Fibroblast of upper back skin (primary cell): ENCODE data around the gene CCNE1.
"Not testable (repeated sequence)": the region's sequence is repeated elsewhere in the genome, so short reads cannot be mapped to it uniquely, and the experiment has no call there.

Source experiments
- DNase-seq: peaks from one replicate; pipeline ENCODE4 v3.0.0-alpha.2; 2013

The CCNE1 gene

GRCh38 chr19:29789007-29789406, 22.8 kb upstream of the CCNE1 start:
- no peak for DNase-seq

- no peak for DNase-seq
These were observed 18.6 kb upstream of the CCNE1 start for GRCh38 chr19:29793116-29793727.

- not testable (repeated sequence) for DNase-seq
These were observed 17.3 kb upstream of the CCNE1 start for GRCh38 chr19:29794490-29794889.

- DNase-seq, result no peak
These were observed 16.2 kb upstream of the CCNE1 start for GRCh38 chr19:29795461-29796172.

- no peak for DNase-seq
These were observed 15.6 kb upstream of the CCNE1 start for GRCh38 chr19:29796173-29796573.

DNA sequence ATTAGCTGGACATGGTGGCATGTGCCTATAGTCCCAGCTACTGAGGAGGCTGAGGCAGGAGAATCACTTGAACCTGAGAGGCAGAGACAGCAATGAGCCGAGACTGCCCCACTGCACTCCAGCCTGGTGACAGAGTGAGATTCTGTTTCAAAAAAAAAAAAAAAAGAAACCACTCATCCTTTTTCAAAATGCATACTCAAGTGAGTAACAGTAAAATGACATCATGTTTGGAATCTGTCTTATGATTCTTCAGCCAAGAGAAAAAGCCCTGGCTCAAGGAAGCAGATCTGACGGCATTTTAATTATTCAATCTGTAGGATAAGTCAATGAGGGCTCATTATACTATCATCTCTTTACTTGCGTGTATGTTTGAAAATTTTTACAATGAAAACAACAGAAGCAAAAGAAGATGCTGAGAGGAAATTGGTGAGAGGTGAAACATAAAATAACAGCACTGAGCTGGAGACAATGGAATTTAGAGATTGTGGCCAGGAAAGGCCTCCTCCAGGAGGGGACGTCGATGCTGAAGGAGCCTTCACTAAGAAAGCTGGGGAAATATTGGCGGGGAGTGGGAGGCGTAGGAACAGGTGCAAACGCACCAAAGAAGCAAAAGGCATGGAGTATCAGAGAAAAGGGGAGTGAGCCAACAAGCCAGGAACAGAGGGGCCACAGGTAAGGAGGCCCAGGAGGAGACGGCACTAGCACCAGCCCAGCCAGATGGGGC, 12.9 kb upstream of the CCNE1 start:
- DNase-seq, result peak; percentile 31

GRCh38 chr19:29800100-29800825, 11.5 kb upstream of the CCNE1 start:
- DNase-seq, result no peak

DNA sequence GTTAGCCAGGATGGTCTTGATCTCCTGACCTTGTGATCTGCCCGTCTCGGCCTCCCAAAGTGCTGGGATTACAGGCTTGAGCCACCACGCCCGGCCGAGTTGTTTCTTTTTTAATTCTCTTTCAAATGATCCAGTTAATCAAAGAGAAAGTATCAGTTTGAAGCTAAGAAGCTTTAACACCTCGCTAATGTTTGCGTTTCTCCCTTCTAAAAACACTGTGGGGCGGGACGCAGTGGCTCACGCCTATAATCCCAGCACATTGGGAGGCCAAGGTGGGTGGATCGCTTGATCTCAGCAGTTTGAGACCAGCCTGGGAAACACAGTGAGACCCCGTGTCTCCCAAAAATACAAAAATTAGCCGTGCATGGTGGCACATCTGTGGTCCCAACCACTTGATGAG, 7.8 kb upstream of the CCNE1 start:
- not testable (repeated sequence) for DNase-seq

GRCh38 chr19:29804493-29804892, 7.3 kb upstream of the CCNE1 start:
- no peak for DNase-seq

- DNase-seq, result no peak
These were observed 6.5 kb upstream of the CCNE1 start for GRCh38 chr19:29805031-29805965.

- DNase-seq, result peak; percentile 22
These were observed 5.5 kb upstream of the CCNE1 start for GRCh38 chr19:29806098-29806866.

DNA sequence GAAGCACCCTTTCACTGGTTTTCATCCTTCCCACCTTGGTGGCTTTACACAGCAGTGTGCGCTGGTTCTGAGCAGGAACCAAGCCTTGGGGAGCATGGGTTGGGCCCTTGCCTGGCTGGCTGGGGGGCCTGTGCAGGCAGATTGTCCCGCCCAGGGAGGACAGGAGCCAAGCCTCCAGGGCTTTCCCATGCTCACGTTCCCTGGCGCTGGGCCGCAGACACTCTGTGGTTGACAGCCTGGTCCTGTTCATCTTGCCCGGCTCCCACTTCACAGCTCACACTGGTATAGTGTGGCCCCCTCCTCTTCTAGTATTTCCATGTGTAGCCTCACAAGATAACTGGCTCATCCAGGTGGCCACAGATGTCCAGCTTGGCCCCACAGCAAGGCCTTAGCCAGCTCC, 4.6 kb upstream of the CCNE1 start:
- DNase-seq, result no peak

DNA sequence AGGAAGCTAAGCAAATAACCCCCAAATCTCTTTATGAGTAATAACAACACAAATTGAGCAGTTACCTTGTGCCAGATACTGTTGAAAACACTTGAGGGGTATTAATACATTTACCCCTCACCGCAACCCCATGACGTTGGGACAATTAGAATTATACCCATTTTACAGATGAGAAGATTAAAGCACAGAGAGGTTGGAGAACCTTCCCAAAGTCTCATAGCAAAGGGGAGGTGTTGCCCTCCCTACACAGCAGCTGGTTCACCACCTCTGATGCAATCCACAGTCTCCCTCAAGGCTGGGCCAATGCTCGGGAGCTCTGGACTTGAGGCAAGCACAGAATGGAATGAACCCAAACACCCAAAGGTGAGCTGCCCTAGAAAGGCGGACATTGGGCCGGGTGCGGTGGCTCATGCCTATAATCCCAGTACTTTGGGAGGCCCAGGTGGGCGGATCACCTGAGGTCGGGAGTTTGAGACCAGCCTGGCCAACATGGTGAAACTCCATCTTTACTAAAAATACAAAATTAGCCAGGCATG, 3.9 kb upstream of the CCNE1 start:
- no peak for DNase-seq

DNA sequence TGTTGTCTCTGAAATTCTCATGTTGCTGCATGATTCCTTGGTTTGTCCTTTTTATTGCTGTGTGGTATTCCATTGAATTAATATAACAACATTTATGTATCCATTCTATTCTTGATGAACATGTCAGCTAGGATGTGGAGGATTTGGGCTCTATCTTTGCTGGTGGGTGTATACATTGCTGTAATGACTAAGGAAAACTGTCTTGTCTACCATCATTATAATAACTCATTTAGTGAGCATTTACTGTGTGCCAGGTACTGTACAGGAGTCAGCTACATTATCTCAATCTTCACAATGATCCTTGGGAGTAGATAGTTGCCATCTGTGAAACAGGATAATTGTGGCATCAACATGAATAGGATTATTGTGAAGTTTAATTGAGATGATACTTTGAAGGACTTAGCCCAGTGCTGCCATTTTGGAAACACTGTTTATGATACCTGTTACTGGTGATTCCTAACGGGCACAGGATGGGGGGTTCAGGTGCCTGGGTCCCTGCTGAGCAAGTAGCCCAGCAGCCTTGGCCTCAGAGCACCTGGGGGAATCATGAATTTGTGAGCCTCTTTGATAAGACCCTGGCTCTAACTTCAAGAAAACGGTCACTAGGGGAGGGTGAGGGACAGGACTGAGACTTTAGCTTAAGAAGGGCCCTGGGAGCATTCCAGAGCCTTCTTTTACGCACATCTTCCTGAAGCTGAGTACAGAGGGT, 1.8 kb upstream of the CCNE1 start:
- no peak for DNase-seq

DNA sequence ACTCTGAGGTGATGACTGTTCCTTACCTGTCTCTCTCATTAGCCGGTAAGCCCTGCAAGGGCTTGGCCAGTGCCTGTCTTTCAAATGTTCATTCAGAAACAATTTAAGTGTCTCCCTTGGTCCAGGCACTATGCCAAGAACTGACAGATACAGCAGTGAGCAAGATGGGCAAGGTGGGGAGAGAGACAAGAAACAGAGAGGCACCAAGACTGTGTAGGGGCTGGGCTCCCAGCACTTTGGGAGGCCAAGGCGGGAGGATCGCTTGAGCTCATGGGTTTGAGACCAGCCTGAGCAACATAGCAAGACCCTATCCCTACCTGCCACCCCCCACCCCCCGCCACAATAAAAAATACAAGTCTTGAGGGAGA, 1.3 kb upstream of the CCNE1 start:
- peak; percentile 37 for DNase-seq

GRCh38 chr19:29812080-29812880, 489 bp downstream of the CCNE1 start:
- no peak for DNase-seq

- no peak for DNase-seq
These were observed 1.1 kb downstream of the CCNE1 start for GRCh38 chr19:29812881-29813275.

DNA sequence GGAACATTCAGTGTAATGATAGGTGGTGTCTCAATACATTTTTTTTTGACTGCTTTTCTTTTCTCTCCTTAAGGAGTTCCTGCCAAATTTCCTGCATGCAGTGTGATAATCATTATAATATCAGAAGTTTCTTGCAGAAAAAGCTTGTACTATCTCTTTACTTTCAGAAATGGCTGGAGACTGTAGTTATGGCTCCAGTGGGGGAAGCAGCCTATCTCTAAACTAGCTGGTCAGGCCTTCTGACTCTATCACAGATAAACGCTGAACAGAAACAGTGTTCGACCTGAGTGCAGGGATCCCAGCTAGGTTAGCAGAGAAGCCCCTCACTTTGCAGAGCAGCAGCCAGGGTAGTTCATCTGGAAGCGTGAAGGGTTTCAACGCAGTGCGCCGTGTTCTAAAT, 1.9 kb downstream of the CCNE1 start:
- DNase-seq, result no peak

- no peak for DNase-seq
These were observed 3.4 kb downstream of the CCNE1 start for GRCh38 chr19:29815231-29815630.

GRCh38 chr19:29817316-29817715, 5.5 kb downstream of the CCNE1 start:
- DNase-seq, result no peak
